NCI-H774 (cell line): ENCODE data around the gene MACROD2.
A peak's percentile ranks its signal among the peaks of the same experiment; 100 is the strongest.

Experiments used
- DNase-seq: peaks from one replicate; lab custom pipeline; 2025; lab: John Stamatoyannopoulos, UW

Gene MACROD2

DNA sequence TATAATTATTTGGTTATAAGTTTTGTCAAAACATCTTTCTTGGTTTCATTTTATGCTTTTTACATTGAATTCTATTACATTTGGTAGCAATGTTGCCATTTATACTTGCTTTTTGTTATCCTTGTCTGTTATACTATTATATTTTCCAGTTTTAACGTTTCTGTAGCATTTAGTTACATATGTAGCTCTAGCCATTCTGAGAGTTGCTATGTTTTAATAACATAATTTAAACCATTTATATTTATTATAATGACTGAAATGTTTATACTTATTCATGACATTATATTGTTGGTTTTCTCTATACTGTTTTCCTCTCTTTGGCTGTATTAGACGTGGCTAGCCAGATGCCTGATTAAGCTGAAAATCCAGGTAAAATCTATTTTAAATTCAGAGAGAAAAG lies 594.1 kb downstream of the MACROD2 start:
- no peak for DNase-seq

DNA sequence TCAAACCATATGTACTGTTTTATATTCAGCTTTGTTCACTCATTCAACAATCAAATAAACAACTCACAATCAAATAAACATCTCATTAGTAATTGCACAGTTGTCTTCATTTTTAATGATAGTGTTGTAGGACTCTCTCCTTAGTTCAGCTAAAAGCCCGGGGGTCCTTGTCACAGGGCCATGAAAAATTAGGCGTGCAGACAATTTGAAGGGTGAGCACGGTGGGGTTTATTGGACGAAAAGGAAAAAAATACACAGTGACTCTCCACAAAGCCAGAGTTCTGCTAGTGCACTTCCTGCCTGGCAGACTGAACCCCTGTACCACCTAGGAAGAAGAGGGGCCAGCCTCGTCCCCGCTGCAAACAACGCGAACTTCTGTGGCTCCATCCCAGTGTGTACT lies 599.7 kb downstream of the MACROD2 start:
- no peak for DNase-seq

DNA sequence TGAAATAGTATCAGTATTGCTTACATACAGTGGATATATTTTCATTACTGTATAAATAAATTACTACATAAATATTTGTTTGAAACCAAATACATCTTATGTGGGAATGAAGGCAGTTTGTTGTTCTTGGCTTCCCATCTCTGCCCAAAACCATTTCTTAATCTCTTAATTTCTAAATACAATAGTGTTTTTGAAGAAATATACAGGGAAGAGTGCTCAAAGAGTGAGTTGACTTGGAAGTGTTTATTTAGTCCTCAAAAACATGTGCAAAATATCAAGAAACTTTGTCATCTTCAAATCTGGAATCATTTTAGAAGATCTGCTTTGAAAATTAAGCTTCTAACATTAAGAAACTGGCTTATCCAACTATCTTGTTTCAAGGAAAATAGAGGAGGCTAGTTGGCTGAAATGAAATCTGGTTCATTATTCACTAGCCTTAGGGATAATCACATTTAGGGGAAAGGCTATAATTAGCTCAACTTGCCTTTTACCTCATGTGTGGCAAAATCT lies 601.9 kb downstream of the MACROD2 start:
- DNase-seq, result no peak

DNA sequence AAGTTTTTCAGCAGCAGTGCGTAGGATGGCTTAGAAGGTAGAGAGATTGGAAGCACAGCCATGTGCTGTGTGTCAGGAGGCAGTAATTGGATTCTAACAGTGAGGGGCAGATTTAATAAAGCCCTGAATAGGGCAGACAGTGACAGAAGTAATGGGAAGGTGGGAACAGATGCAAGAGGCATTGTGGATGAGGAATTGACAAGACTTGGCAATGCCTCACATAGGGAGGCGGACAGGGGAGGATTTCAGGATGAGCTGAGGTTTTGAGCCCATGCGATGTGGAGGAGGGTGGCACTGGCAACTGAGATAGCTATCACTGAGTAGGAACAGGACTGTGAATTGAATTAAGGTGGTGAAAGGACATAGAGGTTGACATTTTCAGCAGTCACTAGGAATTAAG lies 604.3 kb downstream of the MACROD2 start:
- DNase-seq, result no peak

DNA sequence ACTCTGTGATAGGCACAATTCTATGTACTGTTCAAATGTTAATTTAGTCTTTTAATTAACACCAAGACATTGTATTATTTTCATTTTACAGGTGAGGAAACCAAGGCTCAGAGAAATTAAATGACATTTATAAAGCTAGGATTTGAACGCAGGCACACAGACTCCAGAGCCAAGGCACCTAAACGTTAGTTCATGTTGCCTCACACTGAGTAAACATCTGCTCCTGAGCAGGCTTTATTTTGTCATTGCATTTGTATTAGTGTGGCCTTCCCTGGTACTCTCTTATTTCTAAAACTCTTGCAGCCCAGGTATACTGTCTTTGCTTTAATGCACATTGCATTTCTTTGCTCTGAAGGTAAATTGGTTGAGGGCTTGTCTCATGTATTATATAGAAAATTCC lies 605.2 kb downstream of the MACROD2 start:
- no peak for DNase-seq

DNA sequence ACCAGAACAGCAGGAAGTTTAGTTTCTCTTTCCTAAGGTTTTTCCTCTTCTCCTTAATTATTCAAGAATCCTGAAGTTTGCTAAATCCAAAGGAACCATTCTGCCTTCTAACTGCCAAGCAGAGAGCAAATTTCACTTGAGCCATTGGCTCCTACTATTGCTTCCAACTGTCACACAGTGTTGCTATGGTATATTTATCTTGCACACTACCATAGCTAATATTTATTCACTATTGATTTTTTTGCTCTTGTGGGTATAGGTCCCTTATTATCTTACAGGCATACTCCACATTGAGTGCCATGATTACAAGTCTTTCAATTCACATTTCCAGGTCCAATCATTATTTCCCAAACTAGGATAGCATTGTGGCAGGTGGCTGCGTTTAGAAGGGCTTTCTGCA lies 608.8 kb downstream of the MACROD2 start:
- no peak for DNase-seq

DNA sequence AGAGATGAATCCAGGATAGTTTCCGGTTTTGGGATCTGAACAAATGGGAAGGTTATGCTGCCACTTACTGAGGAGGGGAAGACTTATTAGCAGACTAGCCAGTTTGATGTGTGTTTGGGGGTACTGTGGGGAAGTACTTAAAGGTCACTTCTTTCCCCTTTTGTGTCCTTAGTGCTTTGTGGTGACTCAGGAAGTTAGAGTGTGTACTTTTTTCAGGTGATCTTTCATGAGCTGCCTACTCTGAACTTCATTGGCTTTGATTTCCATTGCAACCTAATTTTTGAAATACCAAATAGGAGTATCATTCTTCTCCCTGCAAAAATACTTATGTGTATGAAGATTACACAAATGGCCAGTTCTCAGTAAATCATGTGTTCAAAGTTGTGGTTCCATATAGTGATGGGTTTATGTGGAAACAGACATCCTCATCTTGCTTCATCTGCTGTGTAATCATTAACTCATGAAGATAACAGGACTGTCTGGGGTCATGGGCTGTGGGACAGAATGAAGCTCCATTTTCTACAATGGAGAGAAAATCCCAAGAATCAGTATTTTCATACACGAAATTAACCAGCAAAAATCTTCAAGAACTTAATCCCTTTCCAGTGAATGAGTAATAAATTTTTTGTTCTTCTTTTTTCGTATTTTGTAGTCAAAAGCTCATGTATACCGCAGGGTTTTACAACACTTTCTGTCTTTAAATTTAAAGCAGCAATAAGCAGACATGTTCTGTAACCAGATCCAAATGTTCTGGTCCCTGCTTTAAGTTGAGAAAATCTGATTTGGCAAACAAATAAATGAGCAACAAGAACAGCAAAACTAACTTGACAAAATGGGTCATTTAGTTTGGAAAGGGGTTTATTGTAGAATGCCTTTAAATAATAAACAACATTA lies 614.3 kb downstream of the MACROD2 start:
- no peak for DNase-seq

DNA sequence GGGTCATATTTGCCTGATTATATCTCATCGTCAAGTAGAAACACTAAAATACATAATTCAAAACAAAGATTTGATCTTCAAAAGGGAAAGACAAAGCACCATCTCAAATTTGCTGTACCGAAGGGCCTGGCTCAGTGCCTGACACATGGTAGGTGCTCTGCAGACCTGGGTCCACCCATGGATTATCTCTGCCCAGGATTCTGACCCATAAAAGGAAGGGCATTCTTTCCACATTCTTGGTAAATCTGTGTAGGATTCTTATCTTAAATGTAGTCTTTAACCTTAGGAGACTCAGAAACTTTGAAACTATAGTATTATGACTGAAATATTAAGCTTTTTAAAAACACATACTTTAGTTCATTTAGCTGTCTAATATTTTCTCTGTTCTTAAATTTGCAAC lies 616.2 kb downstream of the MACROD2 start:
- DNase-seq, result no peak

DNA sequence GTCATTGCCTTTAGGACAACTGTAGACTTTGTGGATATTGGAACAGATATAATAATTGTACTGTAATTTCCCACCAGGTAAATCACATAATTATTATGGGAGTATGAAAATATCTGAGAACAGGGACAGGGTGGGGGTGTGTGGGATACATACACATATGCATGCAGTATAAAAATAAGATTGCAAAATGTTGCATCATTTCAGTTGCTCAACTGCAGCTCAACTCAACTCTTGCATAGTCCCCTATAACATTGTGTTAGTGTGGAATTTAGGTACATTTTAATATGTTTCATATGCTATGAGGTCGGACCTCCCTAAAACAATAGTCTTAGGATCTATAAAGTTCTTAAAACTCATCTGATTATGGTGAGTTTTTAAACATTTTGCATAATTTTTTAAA lies 617.1 kb downstream of the MACROD2 start:
- no peak for DNase-seq

DNA sequence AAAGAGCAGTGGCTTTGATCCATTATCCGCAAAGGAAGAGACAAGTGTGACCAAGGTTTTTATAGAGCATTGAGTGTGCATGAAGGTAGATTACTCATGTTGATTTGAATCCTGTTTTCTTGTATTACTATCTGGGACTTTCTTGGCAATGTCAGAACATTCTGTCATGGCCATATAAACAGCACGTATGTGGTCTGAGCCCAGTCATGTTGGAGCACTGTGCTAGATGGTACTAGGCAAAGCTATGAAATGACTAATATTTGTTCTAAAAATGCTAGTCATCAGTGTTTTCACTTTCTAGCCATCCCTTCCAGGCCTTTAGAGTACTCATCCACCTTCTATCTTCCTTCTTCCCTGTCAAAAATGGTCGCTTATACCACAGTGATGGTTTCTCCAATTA lies 620.7 kb downstream of the MACROD2 start:
- no peak for DNase-seq

DNA sequence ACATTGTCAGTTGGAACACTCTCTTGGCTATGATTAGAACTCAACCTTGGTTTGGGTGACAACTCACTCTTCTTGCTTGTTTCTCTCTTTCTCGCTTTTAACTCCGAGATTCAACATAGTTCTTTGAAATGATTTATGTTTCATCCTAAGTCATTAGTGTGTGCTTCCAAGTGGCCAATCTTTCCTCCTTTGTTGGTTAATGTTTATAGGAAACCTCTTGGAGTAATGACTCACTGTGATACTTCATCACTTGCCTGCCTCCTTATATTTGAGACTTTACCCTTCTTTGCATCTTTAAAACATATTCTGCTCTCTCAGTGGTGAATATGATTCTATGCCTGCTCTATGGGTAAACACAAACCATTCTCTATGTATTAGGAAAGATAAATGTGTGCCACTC lies 621.8 kb downstream of the MACROD2 start:
- no peak for DNase-seq

DNA sequence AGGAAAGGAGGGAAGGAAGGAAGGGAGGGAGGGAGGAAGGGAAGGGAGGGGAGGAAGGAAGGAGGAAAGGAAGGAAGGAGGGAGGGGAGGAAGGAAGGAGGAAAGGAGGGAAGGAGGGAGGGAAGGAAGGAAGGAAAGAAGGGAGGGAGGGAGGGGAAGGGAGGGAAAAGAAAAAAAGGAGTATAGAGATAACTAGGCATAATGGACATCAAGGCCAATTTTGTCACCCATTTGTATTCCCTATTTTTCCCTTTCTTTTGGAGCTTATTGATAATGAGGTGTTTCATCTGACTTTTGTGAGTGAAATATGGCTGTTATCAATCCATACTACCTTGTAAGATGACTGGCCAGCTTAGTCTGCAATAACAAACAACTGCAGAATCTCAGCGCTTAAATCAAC lies 624.1 kb downstream of the MACROD2 start:
- DNase-seq, result no peak

DNA sequence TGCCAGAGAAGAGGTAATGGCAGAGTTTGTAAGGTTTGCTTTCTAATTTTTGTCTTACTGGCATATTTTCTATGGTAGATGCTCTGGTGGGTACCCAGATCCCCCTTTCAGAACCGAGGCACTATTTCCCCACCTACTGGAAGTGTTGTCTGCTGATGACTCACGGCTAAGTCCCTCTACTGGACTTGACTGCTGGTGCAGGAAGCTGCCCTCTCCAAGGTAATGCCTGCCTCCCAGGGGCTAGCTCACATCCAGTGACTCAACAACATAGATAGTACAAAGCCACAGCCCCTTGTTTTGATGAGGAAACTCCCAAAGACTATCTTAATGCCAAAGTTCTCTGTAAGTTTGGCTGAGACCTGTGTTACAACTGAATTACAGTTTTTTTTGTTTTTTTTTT lies 627.5 kb downstream of the MACROD2 start:
- no peak for DNase-seq

DNA sequence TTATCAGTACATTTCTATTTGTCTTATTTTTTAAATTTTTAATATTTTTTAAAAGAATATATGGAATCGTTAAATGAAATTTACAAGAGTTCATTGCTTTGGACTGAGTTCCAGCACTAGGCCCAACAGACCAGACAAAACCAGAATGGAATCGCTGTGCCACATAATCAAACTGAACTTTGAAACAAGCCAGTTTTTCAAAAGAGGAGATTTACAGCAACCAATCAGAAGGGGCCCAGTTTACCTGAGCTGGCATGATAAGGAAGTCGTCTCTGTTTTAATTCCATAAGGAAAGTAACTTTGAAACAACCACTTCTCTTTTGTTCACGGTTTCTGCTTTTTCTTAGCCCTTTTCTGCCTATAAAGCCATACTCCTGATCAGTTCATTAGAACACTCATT lies 635.7 kb downstream of the MACROD2 start:
- no peak for DNase-seq

DNA sequence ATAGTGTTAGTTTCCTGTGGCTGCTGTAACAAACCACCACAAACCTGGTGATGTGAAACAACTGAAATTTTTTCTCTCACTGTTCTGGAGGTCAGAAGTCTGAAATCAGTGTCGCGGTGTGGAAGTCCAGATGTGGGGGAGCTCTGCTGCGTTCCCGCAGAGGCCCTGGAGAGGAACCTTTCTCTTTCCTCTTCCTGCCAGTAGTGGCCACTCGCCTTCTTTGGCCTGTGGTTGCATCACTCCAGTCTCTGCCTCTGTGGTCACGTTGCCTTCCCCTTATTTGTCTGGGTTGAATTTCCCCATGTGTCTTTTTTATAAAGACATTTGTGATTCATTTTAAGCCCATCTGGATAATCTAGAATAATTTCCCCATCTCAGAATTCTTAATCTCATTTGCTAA lies 637.6 kb downstream of the MACROD2 start:
- no peak for DNase-seq

DNA sequence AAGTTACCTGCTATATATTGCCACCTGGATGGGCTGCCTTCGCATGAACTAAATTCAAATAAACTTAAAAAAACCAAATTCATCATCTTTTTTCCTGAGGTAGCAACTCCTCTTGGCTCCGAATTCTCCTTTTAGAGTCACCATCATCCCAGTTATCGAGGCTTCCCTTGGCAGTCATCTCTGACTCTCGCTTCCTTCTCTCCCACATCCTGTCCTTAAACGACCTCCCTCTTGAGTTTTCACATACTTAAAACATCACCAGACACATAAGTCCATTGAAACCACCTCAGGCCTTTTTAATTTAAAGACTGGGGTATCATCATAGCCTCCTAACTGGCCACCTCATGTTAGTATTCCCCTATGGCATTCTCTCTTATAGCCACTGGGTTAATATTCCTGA lies 638.2 kb downstream of the MACROD2 start:
- DNase-seq, result no peak

DNA sequence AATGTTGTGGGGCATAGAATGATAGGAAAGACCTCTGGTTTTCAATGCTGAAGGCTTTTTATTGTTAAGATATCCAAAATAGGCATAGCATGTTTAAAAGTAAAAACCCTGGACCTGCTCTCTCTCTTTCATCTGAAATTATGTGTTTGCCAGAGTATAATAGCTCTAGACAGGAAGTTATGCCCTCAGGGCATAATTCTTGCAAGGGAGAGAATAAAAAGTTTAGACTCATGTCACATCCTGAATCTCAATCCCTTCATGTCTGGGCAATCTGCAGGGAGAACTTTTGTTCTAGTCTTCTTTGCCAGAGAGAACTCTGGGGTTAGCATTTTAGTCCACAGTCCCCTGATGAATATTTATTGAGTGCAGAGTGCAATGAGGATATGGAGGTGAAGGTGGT lies 639.3 kb downstream of the MACROD2 start:
- no peak for DNase-seq

DNA sequence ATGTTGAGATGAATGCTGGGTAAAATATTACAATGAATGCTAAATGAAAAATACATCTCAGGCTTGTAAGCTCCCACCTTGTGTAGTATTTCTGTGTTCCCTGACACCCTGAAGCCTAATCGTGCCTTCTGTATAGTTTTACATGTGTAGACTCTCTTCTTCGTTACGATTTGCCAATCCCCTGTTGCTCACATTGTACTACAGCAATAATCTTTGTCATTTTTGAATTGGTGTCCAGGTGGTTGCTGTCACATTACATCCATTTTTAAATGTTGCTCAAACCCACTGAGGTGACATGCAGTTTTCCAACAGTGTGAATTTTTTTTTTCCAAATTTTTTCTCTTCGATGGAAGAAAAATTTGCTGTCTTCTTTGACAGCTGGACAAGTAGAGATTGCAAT lies 642.1 kb downstream of the MACROD2 start:
- DNase-seq, result no peak

DNA sequence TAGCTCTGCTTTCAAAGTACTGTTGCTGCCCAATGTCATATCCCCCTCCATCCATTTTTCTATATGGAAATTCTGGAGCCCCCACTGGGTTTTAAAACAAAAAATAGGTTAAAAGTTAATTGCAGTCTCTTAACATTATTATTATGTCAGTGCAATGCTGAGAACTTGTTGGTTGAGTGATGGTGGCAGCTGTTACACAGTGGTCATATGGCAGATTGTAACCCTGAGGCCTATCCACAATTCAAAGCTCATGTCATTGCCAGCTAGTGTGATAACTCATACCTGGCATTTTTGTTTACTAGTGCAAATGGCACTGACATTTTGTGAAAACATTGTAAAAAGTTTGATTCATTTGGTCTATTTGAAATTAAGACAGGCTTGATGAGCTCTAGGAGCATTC lies 647.8 kb downstream of the MACROD2 start:
- DNase-seq, result no peak

DNA sequence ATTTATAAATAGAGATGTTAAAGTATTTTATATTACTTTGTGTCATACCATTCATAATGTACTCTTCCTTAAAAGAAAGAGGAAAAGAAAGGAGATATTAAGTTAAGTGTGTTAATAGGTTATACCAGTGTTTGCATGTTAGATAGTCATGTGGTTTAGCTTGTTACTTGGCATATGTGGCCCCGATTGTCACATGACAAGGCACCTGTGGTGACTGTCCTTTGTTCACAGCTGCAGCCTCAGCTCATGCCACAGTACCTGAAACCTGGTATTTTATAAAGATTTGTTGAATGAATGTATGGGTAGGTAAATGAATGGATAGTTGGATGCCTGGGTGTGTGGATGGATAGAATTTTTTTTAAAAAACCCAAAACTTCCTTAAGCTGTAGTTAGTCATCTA lies 648.2 kb downstream of the MACROD2 start:
- DNase-seq, result peak; percentile 3

DNA sequence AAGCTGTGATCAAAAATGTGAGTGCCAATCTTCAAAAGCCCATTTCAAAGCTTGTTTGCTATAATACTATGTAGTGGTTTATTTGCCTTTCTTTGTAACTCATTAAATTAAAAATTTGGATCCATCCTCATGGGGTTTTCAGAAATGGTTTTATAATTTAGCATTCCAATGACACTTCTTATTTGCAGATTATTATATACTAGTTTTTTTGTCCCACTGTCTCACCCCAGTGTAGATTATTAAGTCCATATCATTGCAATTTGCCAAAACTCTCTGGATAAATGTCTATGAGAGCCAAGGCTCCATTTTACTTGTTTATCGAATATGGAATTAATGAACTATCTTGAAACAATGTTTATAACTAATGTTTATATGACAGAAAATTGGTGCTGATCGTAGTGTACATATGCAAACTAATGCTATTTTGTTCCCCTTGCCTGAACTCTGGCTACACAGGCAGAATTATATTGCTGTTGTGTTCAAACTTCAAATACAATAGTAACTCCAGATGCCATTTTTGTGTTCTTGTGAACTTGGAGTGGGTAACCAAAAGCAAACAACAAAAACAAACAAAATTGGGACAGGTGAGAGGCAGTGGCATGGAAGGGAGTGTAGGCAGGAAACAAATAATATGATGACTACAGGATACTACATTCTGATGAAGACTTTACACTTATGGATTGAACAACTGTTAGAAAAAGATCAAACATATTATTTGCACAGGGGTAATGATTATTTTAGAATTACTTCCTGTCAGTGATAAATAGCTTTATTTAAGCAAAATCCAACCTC lies 649.2 kb downstream of the MACROD2 start:
- DNase-seq, result peak; percentile 80

DNA sequence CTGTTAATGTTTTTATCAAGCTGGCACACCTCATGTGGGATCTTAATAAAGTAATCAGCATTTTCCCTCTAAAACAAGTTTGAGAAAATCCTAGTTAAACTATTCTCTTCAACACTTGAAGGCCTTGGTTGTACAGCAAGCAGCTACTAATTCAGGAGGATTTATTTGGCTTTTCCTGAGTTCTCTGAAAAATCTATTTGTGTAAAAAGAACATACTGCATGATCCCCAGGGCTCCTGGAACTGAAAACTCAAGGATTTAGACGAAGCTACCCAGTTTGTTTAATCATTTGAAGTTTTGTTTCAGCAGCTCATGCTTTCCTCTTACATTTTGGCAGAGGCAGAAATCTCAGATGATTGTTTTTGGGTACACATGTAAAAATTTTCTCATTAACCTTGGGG lies 651.7 kb downstream of the MACROD2 start:
- no peak for DNase-seq

DNA sequence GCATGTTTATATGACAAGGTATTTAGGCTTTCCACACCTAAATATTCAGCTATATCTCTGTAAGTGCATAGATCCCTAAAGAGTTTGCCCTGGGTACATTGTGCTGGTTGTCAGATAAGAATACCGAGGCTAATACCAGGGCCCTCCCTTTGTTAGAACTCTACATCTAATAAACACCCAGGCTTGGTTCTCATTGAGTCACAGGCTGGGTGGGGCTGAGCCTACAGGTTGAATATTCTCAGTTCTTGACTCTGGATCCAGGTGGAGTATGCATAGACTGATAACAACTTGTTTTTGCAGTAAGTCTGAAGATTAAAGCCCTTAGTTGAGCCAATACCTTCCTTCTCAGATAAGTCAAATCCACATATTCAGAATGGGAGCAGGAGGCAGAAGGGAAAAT lies 654.3 kb downstream of the MACROD2 start:
- DNase-seq, result no peak
